Activated CD4-positive, alpha-beta memory T cell treated with anti-CD3 and anti-CD28 coated beads, Interleukin-2, amount 10 ng/mL, durations not matched to agents 7 days and 5 days (primary cell): ENCODE measurements around the gene DENR. TPM values are rescaled to one million over a fixed set of nuclear protein-coding genes. Genes with fewer than 3 reads are reported as not detected.
A peak's percentile ranks its signal among the peaks of the same experiment; 100 is the strongest.
"Not testable (repeated sequence)": the region's sequence is repeated elsewhere in the genome, so short reads cannot be mapped to it uniquely, and the experiment has no call there.

Experiments
- CTCF ChIA-PET: fragments of 350-600 bp; sonication (Branson Sonifier 250); formaldehyde crosslinking; loops from one replicate; lab custom pipeline; 2021; ENCODE audit warnings: antibody characterized with exemption, inconsistent platforms; lab: Charles Lee
- POLR2A ChIA-PET: fragments of 350-600 bp; sonication (Branson Sonifier 250); formaldehyde crosslinking; loops from one replicate; lab custom pipeline; 2021; ENCODE audit warnings: antibody characterized with exemption; lab: Charles Lee
- DNase-seq: peaks from one replicate; pipeline ENCODE4 v3.0.0-alpha.2; 2020
- H3K27ac Mint-ChIP-seq: one replicate; pipeline ENCODE4 v1.8.0; 2021; ENCODE audit warnings: mild to moderate bottlenecking, mixed read lengths
- H3K27me3 Mint-ChIP-seq: one replicate; pipeline ENCODE4 v1.8.0; 2021; ENCODE audit warnings: mixed read lengths
- H3K36me3 Mint-ChIP-seq: one replicate; pipeline ENCODE4 v1.8.0; 2021; ENCODE audit warnings: low read depth, mixed read lengths
- H3K4me1 Mint-ChIP-seq: one replicate; pipeline ENCODE4 v1.8.0; 2021; ENCODE audit warnings: mixed read lengths
- H3K4me3 Mint-ChIP-seq: one replicate; pipeline ENCODE4 v1.8.0; 2021; ENCODE audit warnings: mild to moderate bottlenecking, mixed read lengths
- H3K9me3 Mint-ChIP-seq: one replicate; pipeline ENCODE4 v1.8.0; 2021; ENCODE audit warnings: mixed read lengths
- total RNA-seq, 2 experiments: library from RNA; stranded (reverse); gene quantifications; one replicate each; pipeline ENCODE4 v1.2.3, GENCODE V29; 2021

Gene DENR, protein sequence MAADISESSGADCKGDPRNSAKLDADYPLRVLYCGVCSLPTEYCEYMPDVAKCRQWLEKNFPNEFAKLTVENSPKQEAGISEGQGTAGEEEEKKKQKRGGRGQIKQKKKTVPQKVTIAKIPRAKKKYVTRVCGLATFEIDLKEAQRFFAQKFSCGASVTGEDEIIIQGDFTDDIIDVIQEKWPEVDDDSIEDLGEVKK
- total RNA-seq = 10 to 100 TPM; 52.5 to 55.9 TPM

DNA sequence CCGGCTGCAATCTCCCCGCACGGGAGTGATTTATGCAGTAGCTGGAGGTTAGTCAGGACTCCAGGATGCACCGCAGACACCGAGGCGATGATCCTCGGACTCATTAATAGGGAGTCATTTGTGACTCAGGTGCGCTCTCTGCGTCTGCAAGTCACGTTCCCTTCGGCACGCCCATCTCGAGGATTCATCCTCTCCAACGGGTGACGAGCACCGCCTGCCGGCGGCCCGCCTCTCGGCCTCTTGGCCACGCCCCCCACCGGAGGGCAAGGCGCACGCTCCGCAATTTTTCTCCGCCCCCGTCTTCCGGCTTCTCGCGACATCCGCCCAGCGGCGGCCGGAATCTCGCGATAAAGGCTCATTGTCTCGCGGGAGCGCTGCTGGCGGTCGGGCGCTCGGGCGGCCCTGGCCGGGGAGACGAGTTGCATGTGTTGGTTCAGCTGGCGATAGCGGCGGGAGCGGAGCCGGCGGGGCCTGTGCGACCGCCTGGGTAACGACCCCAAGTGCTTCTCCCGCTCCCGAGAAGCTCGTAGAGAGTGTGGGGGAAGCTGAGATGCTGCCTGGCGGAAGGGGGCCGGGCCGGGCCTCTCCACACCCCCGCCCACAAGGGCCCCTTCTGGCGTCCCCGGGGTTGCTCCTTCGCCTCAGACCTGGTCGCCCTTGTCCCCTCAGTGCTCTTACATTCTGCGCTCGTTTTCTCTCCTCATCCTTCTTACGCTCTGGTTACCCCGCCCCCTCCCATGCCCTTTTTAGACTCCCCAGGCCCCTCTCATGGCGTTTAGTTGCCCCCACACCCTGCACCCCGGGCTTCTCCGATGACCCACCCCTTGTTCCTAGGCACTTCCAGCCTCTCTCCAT, at the start of gene DENR:
Gene DENR (plus strand): TSS at position 361 of the 855 bp plus-strand sequence. CDS start 878 bp downstream, outside the sequence.
- Mint-ChIP-seq H3K36me3 (peaks cover 44% of the 10 kb centered on the region), H3K4me3 (peak within 1 kb of the TSS; percentile 86), H3K27me3 (no peaks in the 10 kb centered on the region), H3K4me1 (peaks cover 48% of the 10 kb centered on the region), H3K9me3 (no peaks in the 10 kb centered on the region), H3K27ac (peak within 1 kb of the TSS; percentile 83)
- peak; percentile 100 for DNase-seq
- ChIA-PET POLR2A (interaction anchor here (0.7 to 3.0 kb wide), 9 partner anchors 10 to 480 kb away, joined by 3 to 28 read pairs (median 4); partner anchors contain the start of genes HCAR1, KNTC1, MPHOSPH9 and RSRC2), CTCF (interaction anchor here (0.6 to 2.4 kb wide), 12 partner anchors 9 to 281 kb away, joined by 3 to 13 read pairs (median 3); partner anchors contain the start of gene ZCCHC8)

DNA sequence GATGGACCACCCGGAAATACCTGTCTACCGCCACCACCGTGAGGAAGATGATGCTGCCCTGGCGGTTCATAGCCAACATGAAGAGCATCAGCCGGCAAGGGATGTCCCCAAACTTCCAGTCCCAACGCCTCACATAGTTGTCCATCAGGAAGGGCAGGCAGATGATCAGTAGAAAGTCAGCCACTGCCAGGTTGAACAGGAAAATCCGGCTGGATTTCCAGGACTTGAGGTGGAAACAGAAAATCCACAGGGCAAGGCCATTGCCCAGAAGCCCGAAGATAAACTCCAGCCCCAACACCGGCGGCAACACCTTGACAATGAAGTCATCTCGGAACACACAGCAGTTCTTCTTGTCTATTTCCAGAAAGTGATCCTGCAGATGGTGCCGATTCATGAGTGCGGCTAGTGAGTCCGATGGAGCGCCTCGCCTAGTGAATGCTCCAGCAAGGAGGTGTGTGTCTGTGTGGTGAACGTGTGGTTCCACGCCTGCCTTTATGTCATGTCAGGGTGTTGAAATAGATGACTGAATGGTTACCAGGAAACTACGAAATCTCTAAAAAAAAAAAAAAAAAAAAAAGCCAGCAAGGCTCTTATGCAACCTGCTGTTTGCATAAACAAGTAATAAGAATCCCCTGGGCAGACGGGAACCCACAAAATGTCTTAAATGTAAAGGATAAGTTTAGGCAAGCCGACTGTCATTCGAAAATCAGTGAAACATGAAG, 49.6 kb upstream of the DENR start, which contains the start of gene HCAR2:
Gene HCAR2 (minus strand): TSS at position 468 of the 722 bp plus-strand sequence. CDS start 74 bp downstream, at position 394.
- POLR2A ChIA-PET, H3K27me3 Mint-ChIP-seq, H3K27ac Mint-ChIP-seq, H3K4me1 Mint-ChIP-seq, DNase-seq, H3K4me3 Mint-ChIP-seq, H3K36me3 Mint-ChIP-seq, CTCF ChIA-PET, H3K9me3 Mint-ChIP-seq: not testable (repeated sequence)

DNA sequence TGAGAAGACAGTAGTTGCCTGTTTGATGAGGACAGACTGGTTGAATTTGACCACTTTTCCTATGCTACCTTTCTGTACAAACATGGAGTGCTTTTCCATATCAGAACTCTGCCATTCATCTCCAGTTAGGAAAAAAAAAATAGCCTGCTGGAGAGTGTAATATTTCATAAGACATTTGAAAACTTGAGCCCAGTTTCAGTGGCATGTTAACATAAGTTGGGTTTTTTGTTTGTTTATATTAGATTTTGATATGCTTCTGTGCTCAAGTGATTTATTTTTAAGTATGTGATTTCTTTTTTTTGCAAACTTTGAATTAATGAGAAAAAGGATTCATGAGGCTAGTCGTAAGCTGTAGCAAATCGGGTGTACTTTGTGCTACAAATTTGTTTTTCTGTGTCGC, 48.8 kb upstream of the DENR start:
- DNase-seq, H3K4me1 Mint-ChIP-seq, H3K4me3 Mint-ChIP-seq, H3K9me3 Mint-ChIP-seq, H3K27me3 Mint-ChIP-seq, CTCF ChIA-PET, H3K36me3 Mint-ChIP-seq, POLR2A ChIA-PET, H3K27ac Mint-ChIP-seq: not testable (repeated sequence)

DNA sequence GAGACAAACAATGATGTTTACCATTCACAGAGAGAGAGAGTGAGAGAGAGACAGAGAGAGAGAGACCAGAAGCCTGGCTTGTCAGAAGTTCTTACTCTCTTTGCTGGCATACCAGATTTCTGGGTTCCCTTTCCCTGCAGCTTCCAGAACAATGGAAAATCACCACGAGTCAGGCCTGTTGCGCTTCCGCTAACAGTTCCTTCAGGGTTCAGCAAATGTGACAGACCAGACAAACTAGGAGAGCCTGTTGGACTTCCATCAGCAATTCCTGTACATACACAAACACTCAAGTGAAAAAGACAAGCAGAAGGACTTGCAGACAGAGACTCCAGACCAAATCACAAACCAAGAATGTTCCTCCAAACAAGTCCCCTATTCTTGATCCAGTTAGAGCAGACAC, 43.3 kb upstream of the DENR start:
- H3K27me3 Mint-ChIP-seq, POLR2A ChIA-PET, H3K36me3 Mint-ChIP-seq, H3K9me3 Mint-ChIP-seq, H3K27ac Mint-ChIP-seq, DNase-seq, H3K4me3 Mint-ChIP-seq, H3K4me1 Mint-ChIP-seq, CTCF ChIA-PET: not testable (repeated sequence)

DNA sequence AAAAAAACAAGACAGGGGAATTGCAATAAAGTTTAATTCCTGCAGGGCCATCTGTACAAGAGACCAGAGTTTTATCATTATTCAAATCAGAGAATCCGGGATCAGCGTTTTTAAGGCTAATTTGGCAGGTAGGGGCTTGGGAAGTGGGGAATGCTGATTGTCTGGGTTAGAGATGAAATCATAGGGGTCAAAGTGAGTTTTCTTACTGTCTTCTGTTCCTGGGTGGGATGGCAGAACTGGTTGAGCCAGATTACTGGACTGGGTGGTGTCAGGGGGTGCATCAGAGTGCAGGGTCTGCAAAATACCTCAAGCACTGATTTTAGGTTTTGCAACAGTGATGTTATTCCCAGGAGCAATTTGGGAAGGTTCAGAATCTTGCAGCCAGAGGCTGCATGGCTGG, 42.3 kb upstream of the DENR start:
- H3K36me3 Mint-ChIP-seq, H3K4me3 Mint-ChIP-seq, H3K9me3 Mint-ChIP-seq, POLR2A ChIA-PET, H3K27ac Mint-ChIP-seq, CTCF ChIA-PET, H3K4me1 Mint-ChIP-seq, DNase-seq, H3K27me3 Mint-ChIP-seq: not testable (repeated sequence)

DNA sequence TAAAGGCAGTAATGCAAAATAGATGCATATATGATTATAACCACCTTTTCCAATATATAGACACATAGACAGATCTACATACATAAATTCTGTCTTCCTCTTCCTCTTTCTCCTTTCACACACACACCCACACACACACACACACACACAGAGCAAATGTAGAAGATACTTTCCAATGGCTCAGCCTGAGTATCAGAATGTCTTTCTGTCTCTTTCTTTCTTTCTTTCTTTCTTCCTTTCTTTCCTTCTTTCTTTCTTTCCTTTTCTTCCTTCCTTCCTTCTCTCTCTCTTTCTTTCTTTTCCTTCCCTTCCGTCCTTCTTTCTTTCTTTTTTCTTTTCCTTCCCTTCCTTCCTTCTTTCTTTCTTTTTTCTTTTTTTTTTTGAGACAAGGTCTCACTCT, 41.4 kb upstream of the DENR start:
- H3K4me1 Mint-ChIP-seq, POLR2A ChIA-PET, H3K27ac Mint-ChIP-seq, H3K27me3 Mint-ChIP-seq, H3K9me3 Mint-ChIP-seq, DNase-seq, H3K4me3 Mint-ChIP-seq, H3K36me3 Mint-ChIP-seq: not testable (repeated sequence)
- CTCF ChIA-PET = interaction anchor here (0.7 kb wide), 1 partner anchor 163 kb away, joined by 3 read pairs; no protein-coding TSS in a partner anchor

DNA sequence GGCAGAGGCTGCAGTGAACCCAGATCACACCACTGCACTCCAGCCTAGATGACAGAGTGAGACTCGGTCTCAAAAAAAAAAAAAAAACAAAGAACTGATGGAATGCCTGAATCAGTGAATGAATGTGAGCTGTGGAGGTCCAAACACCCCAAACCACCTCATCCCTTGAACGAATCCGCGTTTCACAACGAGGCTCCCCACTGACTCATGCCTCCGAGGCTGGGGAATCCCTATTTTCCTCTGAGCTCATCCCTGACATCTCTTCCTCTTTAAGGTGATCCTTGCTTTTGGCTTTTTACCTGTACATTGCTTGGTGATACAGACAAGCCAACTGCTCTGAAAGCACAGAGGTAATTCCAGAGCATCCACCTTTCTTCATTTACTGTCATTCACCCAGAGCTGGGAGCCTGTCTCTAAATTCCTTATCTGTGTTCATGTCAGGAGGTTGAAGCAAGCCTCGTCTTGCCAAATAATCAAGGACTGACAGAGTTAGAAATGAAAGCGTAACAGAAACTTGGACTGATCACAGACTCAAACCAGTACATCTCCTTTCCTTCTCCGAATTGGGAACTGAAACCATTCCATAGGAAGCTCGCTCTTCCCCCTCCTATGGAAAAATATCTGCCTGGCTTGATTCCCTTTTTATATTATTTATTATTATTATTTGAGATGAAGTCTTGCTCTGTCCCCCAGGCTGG, 39.0 kb upstream of the DENR start:
- H3K27me3 Mint-ChIP-seq, CTCF ChIA-PET, H3K4me1 Mint-ChIP-seq: not testable (repeated sequence)

DNA sequence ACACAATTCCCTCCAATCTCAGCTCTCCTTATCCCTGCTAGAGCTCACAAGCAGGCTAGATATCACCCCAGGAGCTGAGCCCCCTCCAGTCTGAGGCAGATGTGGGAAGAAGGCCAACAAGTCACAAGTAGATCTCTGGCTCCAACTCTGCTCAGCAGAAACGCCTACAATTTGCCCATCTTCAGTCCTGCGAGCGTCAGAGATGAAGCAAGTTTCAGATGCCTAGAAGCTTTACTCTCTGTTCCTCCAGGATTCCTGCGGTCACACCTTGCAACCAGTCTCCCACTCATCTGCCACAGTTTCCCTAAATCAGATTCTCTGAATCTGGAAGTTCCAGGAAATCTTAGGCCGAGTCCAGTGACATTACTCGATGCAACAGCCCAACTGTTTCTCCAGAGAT, 37.4 kb upstream of the DENR start:
- CTCF ChIA-PET, H3K27me3 Mint-ChIP-seq, POLR2A ChIA-PET, H3K4me3 Mint-ChIP-seq, H3K27ac Mint-ChIP-seq, H3K36me3 Mint-ChIP-seq, DNase-seq, H3K4me1 Mint-ChIP-seq, H3K9me3 Mint-ChIP-seq: not testable (repeated sequence)

More for the DNA sequence above, 39.0 kb upstream of the DENR start:
- POLR2A ChIA-PET, H3K9me3 Mint-ChIP-seq, H3K27ac Mint-ChIP-seq, H3K36me3 Mint-ChIP-seq, H3K4me3 Mint-ChIP-seq, DNase-seq: not testable (repeated sequence)

DNA sequence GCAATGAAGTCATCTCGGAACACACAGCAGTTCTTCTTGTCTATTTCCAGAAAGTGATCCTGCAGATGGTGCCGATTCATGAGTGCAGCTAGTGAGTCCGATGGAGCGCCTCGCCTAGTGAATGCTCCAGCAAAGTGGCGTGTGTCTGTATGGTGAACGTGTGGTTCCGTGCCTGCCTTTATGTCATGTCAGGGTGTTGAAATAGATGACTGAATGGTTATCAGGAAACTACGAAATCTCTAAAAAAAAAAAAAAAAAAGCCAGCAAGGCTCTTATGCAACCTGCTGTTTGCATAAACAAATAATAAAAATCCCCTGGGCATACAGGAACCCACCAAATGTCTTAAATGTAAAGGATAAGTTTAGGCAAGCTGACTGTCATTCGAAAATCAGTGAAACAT, 36.0 kb upstream of the DENR start, which contains the start of gene HCAR3:
Gene HCAR3 (minus strand): TSS at position 154 of the 400 bp plus-strand sequence. CDS start 74 bp downstream, at position 80.
- H3K36me3 Mint-ChIP-seq, H3K9me3 Mint-ChIP-seq, H3K27me3 Mint-ChIP-seq, H3K4me3 Mint-ChIP-seq, POLR2A ChIA-PET, H3K27ac Mint-ChIP-seq, DNase-seq, CTCF ChIA-PET: not testable (repeated sequence)
- peaks cover 14% of the 10 kb centered on the region for H3K4me1 Mint-ChIP-seq

DNA sequence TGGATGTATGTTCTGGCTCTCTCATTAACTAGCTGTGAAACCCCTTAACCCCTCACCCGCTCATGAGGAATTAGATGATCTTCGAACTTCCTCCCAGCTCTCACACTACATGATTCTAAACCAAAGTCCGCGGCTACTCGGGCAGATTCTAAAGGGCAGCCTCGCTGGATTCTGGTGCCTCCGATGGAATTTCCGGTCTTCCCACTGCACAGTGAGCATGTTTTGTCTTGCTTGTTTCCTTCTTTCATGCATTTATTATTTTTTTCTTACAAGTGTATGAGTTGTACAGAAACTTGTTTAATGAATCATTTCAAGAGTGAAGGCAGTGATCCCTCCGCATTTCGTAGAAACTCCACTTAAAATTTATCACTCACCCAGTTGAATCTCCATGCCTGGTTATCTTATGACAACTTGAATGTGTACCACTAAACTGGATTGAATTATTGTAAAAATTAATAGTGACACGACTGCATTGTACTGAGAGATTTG, 31.5 kb upstream of the DENR start:
- Mint-ChIP-seq H3K27me3 (peaks cover 2% of the 10 kb centered on the region), H3K4me3 (peak overlapping the region; percentile 0), H3K36me3 (no peaks in the 10 kb centered on the region), H3K9me3 (no peaks in the 10 kb centered on the region), H3K27ac (peak overlapping the region; percentile 21), H3K4me1 (peaks cover 40% of the 10 kb centered on the region)
- ChIA-PET POLR2A (interaction anchor here (0.9 kb wide), 1 partner anchor 11 kb away, joined by 4 read pairs; no protein-coding TSS in a partner anchor), CTCF (no interaction called here)
- DNase-seq = no peak

DNA sequence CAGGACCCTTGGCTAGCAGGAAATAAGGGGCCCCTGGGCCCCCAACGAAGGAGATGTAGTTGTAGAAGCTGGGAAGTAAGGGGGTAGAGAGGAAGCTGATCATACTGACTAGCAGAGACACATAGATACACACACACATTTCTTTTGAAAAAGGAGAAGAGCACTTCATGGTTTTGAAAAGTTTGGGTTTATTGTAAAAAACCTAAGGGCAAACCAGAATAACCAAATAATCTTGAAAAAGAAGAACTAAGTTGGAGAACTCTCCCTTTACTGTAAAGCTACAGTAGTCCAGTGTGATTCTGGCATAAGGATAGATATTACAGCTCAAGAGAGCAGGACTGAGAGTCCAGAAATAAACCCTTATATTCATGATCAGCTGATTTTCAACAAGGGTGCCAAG, 30.2 kb upstream of the DENR start:
- no peaks in the 10 kb centered on the region for H3K9me3 Mint-ChIP-seq
- CTCF ChIA-PET = no interaction called here
- peaks cover 1% of the 10 kb centered on the region for H3K27me3 Mint-ChIP-seq
- POLR2A ChIA-PET = interaction anchor here (0.7 to 0.8 kb wide), 2 partner anchors 9 to 11 kb away, joined by 3 read pairs; no protein-coding TSS in a partner anchor
- no peak overlapping the region for H3K27ac Mint-ChIP-seq
- no peak overlapping the region for H3K4me3 Mint-ChIP-seq
- no peak for DNase-seq
- H3K4me1 Mint-ChIP-seq = peaks cover 47% of the 10 kb centered on the region
- H3K36me3 Mint-ChIP-seq = no peaks in the 10 kb centered on the region

DNA sequence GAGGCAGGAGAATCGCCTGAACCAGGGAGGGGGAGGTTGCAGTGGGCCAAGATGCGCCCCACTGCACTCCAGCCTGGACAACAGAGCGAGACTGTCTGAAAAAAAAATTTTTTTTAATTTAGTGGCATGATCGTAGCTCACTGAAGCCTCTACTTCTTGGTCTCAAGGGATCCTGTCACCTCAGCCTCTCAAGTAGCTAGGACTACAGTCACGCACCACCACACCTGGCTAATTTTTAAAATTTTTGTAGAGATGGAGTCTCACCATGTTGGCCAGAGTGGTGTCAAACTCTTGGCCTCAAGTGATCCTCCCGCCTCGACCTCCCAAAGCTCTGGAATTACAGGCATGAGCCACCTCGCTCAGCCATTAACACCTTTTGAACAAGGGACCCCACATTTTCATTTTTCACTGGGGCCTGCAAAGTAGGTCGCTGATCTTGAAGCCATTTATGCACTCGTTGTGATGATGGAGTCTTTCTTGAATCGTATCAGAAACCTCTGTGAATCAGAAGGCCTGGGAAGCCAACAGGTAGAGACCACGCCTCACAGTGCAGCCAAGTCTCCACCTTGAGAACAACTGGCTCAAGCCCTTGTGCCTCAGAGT, 27.9 kb upstream of the DENR start:
- Mint-ChIP-seq H3K27ac (no peak overlapping the region), H3K27me3 (no peaks in the 10 kb centered on the region), H3K4me1 (peaks cover 66% of the 10 kb centered on the region), H3K4me3 (no peak overlapping the region), H3K9me3 (no peaks in the 10 kb centered on the region), H3K36me3 (no peaks in the 10 kb centered on the region)
- CTCF ChIA-PET = no interaction called here
- POLR2A ChIA-PET = interaction anchor here (0.8 to 1.3 kb wide), 2 partner anchors 28 to 198 kb away, joined by 3 read pairs; partner anchors contain the start of genes KNTC1 and RSRC2
- DNase-seq = no peak
